ENCODE results near the gene NUBPL. TPM values are rescaled to one million over a fixed set of nuclear protein-coding genes. Genes with fewer than 3 reads are reported as not detected.
"Not testable (repeated sequence)": the region's sequence is repeated elsewhere in the genome, so short reads cannot be mapped to it uniquely, and the experiment has no call there.

Gene NUBPL
- total RNA-seq, 2 donors from 2014 or later, result 12.3 to 13.5 TPM

- DNase-seq; ATAC-seq; intact Hi-C loops (cut with DNase I, micrococcal nuclease): not testable (repeated sequence)
Measured at GRCh38 chr14:31652900-31653299, 91.7 kb downstream of the NUBPL start.

GRCh38 chr14:31657917-31658316 lies 96.7 kb downstream of the NUBPL start:
- intact Hi-C loops (cut with DNase I, micrococcal nuclease), result no loop called here
- no peak for DNase-seq
- no peak for ATAC-seq

GRCh38 chr14:31659278-31659677 lies 98.1 kb downstream of the NUBPL start:
- no peak for DNase-seq
- intact Hi-C loops (cut with DNase I, micrococcal nuclease), result no loop called here
- peak; percentile 91 for ATAC-seq

- intact Hi-C loops (cut with DNase I, micrococcal nuclease), result no loop called here
- ATAC-seq, result no peak
- DNase-seq, result no peak
Measured at GRCh38 chr14:31660191-31660590, 99.0 kb downstream of the NUBPL start.

- ATAC-seq (no peak), DNase-seq (no peak)
- intact Hi-C loops (cut with DNase I, micrococcal nuclease), result no loop called here
Measured at GRCh38 chr14:31660728-31661127, 99.5 kb downstream of the NUBPL start.

GRCh38 chr14:31668348-31668747 lies 107.1 kb downstream of the NUBPL start:
- ATAC-seq, result no peak
- no peak for DNase-seq
- intact Hi-C loops (cut with DNase I, micrococcal nuclease), result no loop called here

- DNase-seq (no peak), ATAC-seq (no peak)
- intact Hi-C loops (cut with DNase I, micrococcal nuclease), result no loop called here
Measured at GRCh38 chr14:31672709-31673108, 111.5 kb downstream of the NUBPL start.

- intact Hi-C loops (cut with DNase I, micrococcal nuclease), result no loop called here
- ATAC-seq (no peak), DNase-seq (no peak)
Measured at GRCh38 chr14:31677052-31677451, 115.8 kb downstream of the NUBPL start.

- DNase-seq, result no peak
- no peak for ATAC-seq
- intact Hi-C loops (cut with DNase I, micrococcal nuclease), result no loop called here
Measured at GRCh38 chr14:31677630-31678029, 116.4 kb downstream of the NUBPL start.

GRCh38 chr14:31678421-31679249 lies 117.4 kb downstream of the NUBPL start:
- peak; percentile 34 for ATAC-seq
- DNase-seq, result no peak
- intact Hi-C loops (cut with DNase I, micrococcal nuclease), result no loop called here

GRCh38 chr14:31682768-31683167 lies 121.6 kb downstream of the NUBPL start:
- intact Hi-C loops (cut with DNase I, micrococcal nuclease), result no loop called here
- DNase-seq, result no peak
- ATAC-seq, result no peak

- DNase-seq, result no peak
- ATAC-seq, result no peak
- intact Hi-C loops (cut with DNase I, micrococcal nuclease), result no loop called here
Measured at GRCh38 chr14:31687726-31688125, 126.5 kb downstream of the NUBPL start.

GRCh38 chr14:31690056-31690455 lies 128.9 kb downstream of the NUBPL start:
- no peak for DNase-seq
- ATAC-seq, result peak; percentile 93
- intact Hi-C loops (cut with DNase I, micrococcal nuclease), result no loop called here

- intact Hi-C loops (cut with DNase I, micrococcal nuclease), result no loop called here
- DNase-seq (no peak), ATAC-seq (no peak)
Measured at GRCh38 chr14:31692376-31692781, 131.2 kb downstream of the NUBPL start.

GRCh38 chr14:31696378-31696777 lies 135.2 kb downstream of the NUBPL start:
- DNase-seq, result no peak

GRCh38 chr14:31699809-31700208 lies 138.6 kb downstream of the NUBPL start:
- no peak for ATAC-seq

More at GRCh38 chr14:31696378-31696777, 135.2 kb downstream of the NUBPL start:
- intact Hi-C loops (cut with DNase I, micrococcal nuclease), result no loop called here
- peak; percentile 71 for ATAC-seq

GRCh38 chr14:31700282-31701074 lies 139.3 kb downstream of the NUBPL start:
- intact Hi-C loops (cut with DNase I, micrococcal nuclease), result no loop called here
- no peak for DNase-seq
- no peak for ATAC-seq

More at GRCh38 chr14:31699809-31700208, 138.6 kb downstream of the NUBPL start:
- intact Hi-C loops (cut with DNase I, micrococcal nuclease), result no loop called here
- no peak for DNase-seq

- DNase-seq, result no peak
- ATAC-seq, result no peak
- intact Hi-C loops (cut with DNase I, micrococcal nuclease), result no loop called here
Measured at GRCh38 chr14:31702130-31702529, 140.9 kb downstream of the NUBPL start.

GRCh38 chr14:31703056-31703455 lies 141.9 kb downstream of the NUBPL start:
- intact Hi-C loops (cut with DNase I, micrococcal nuclease), result no loop called here
- DNase-seq (no peak), ATAC-seq (no peak)

- ATAC-seq (no peak), DNase-seq (no peak)
- intact Hi-C loops (cut with DNase I, micrococcal nuclease), result no loop called here
Measured at GRCh38 chr14:31705731-31706130, 144.5 kb downstream of the NUBPL start.

All from left colon (tissue), 2 donors.